GM18867 (cell line): ENCODE measurements around the gene EGR4.
"Not testable (repeated sequence)": the region's sequence is repeated elsewhere in the genome, so short reads cannot be mapped to it uniquely, and the experiment has no call there.

Experiments
- ATAC-seq: cut with Tn5 transposase; IDR thresholded peaks from one replicate; pipeline ENCODE4 v1.9.1; 2021; ENCODE audit warnings: mild to moderate bottlenecking, moderate library complexity; ENCODE audit not compliant: unreplicated experiment

EGR4 gene

GRCh38 chr2:73264332-73264606, 29.1 kb downstream of the EGR4 start:
- ATAC-seq: no peak

DNA sequence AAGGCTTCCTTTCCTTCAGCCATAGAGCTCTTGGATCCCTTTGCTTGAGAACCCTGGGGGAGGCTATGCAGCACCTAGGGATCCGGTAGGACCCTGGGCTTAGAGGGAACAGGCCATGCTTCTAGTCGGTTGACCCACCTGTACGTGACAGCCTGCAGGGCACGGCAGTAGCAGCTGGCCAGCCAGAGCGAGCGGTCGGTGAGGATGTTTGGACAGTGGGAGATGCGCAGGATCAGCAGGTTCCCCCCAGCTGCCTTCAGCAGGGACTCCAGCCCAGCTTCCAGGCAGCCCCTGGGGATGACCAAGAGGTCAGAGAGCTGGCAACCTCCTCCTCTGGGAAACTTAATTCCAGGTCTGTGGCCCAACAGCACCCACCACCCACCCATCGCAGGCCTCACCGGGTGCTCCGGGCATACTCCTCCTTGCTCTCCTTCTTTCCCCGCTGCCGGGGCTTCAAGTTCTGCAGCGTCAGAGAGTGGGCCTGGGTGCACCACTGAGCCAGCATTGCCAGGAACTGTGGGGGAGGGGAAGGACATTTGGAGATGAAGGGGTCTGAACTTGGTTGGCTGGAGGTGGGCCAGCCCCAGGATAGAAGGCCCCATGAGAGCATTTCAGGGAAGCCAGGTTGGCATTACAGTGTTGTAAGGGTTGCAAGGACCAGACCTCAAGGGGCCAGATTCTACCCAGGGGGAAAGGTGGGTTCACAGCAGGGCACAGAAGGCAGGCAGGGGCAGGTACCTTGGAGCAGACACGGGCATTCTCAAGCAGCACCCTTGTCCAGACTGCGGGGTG, 29.6 kb downstream of the EGR4 start:
- ATAC-seq: no peak

DNA sequence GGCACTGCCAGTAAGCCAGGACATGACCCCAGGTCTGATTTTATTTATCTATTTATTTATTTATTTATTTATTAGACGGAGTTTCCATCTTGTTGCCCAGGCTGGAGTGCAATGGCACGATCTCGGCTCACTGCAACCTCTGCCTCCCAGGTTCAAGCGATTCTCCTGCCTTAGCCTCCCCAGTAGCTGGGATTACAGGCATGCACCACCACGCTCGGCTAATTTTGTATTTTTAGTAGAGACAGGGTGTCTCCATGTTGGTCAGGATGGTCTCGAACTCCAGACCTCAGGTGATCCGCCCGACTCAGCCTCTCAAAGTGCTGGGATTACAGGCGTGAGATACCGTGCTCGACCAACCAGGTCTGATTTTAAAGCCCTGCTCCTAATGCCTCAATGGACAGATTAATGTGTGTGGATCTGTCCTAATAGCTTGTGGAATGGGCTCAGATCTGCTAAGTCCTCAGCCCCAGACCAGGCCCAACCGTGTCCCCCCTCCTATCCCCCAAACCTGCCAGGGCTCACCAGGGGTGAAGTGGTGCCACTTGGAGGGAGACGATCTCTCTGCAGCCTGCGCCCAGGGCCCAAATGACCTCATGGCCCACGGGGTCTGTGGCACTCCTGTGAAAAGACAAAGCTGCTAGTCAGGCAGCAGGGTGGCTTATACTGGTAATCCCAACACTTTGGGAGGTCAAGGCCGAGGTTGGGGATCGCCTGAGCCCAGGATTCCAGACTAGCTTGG, 30.5 kb downstream of the EGR4 start:
- ATAC-seq: not testable (repeated sequence)

GRCh38 chr2:73262108-73262651, 31.2 kb downstream of the EGR4 start:
- ATAC-seq: no peak

DNA sequence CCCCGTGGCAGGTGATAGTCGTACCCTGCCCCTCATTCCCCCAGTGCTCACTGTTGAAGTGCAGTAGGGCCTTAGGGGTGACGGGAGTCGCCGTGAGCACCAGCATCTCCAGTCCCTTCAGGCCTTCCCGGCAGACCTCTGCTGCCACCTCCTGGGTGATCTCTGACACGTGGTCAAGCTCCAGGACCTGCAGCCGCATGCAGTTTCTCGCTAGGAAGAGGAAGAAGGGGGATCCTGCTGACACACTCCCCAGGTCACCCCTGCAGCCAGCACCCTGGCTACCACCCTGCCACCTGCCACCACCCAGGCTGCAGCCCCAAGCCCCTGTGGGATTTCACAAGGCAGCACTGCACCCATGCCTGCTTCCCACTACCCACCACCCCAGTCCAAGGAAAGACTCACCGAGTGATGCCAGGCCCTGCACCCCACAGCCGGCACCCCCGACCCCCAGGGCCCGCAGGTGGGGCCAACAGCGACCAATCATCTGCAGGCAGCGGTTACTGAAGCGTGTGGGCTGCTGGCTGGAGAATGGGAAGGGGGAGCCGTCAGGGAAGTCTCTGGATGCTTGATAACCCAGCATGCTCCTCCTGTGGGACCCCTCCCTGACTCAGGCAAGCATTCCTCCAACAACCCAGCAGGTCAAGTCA, 32.9 kb downstream of the EGR4 start:
- no peak for ATAC-seq

DNA sequence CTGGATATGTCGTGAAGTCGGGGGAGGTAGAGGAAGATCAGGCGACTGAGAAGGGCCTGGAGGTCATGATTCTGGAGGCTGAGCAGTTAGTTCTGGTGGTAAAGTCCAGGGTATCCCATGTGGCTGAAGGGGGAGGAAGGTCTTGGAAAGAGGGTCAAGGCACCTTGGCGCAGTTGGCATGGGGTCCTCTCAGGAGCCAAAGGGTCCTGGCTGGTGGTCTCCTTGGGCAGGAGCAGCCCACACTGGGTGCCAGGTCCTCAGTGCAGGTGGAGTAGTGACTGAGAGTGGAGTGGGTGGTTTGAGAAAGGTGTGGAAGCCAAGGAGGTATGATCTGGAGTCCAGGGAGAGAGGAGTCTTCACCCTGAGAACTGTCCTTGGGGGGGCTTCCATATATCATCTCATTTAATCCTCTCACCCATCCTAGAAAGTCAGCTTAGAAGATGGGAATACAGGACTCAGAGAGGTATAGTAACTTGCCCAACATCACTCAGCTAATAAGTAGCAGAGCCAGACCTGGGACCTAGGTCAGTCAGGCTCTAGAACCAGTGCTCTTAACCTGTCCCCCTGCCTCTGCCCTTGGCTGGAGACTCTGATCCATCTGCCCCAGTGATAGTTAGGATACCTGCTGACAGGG, 33.5 kb downstream of the EGR4 start:
- ATAC-seq: no peak

DNA sequence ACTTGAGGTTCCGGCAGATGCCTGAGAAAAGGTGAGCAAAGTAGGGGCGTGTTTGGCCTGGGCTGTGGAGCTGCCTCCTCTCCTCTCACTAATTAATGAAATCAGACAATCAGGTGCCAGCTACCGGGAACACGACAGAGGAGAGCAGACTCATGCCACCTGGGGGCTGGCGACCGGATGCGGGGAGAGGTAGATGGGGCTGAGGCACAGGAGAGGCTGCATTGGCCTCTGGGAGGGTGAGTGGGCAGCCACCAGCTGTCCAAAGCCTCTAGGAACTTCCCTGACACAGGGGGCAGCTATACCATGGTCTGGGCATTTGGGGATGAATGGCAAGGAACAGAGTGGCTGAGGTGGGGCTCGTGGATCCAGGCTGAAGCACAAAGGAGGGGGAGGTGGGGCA, 34.1 kb downstream of the EGR4 start:
- ATAC-seq: no peak

DNA sequence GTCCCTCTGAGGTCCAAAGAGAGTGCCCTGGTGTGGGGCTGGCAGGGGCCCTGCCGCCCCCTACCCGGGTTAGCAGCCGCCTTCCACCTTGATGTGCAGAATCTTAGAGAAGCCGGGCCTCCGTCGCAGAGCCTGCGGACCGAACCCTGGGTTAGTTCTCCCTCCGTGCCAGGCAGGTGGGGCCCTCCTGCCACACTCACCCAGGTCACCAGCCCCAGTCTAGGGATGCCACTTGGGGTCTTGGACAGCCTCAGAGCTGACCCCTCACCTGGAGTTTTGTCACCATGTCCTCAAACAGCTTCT, 34.5 kb downstream of the EGR4 start:
- no peak for ATAC-seq

GRCh38 chr2:73258186-73258912, 35.0 kb downstream of the EGR4 start:
- ATAC-seq: no peak

DNA sequence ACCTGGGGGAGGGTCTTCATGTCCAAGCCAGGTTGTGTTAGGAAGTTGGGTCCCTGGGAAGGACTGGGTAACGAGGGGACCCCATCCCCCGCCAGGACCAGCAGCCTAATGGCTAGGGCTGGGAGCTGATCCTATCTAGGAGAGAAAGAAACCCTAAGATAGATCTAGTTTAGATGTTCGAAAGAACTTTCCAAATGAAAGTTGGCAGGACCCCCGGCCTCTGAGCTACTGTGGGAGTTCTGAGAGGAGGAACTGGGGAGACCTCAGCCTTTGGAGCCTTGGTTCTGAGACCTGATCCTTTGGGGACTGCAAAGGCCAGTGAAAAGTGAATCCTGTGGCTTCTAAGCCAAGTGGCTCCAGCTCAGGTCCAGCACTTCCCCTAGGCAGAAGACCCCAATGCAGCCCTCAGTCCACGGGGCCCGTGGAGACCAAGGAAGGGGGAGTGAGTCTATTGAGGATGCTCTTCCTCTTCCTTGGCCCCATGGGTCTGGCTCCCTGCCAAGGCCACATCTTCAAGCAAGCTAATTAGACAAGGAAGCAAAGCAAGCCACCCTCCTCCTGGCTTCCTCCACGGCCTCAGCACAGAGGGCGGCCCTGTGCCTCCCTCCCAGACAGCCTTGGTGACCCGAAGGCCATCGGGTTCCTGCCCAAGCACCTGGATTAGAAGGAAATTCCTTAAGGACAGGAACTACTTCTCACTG, 35.8 kb downstream of the EGR4 start:
- ATAC-seq: no peak

DNA sequence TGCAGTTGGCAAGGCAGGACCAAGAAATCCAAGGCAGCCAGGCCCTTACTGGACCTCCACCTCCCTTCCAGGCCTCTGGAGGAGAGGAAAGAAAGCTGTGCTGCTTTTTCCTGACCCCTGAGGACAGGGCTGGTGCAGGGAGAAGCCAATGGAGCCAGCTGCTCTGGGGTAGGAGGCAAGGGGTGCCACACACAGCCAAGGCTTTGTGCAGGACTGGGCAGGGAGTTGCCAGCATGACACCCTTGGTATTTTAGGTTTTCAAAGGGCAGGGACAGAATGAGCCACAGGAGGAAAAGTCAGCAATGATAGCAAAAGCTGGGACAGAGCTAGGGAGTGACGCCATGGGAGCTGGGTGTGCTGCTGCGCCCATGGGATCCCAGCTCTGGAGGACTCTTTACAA, 36.3 kb downstream of the EGR4 start:
- no peak for ATAC-seq

DNA sequence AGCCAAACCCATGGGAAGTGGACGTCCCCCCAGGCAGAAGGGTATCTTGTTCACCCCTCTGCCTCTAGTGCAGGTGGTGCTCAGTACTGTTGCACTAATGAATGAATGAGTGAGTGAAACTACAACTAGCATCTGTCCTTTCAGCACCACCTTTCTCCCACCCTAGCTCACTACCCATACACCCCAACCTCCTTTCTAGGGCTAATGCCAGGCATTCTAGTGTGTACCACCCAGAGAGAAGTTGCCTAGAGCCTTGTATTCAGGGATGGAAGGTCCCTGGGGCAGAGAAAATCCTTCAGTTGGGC, 36.8 kb downstream of the EGR4 start:
- ATAC-seq: no peak

- ATAC-seq: no peak
Observed at GRCh38 chr2:73255907-73256617, 37.3 kb downstream of the EGR4 start.

GRCh38 chr2:73255007-73255644, 38.2 kb downstream of the EGR4 start:
- no peak for ATAC-seq

DNA sequence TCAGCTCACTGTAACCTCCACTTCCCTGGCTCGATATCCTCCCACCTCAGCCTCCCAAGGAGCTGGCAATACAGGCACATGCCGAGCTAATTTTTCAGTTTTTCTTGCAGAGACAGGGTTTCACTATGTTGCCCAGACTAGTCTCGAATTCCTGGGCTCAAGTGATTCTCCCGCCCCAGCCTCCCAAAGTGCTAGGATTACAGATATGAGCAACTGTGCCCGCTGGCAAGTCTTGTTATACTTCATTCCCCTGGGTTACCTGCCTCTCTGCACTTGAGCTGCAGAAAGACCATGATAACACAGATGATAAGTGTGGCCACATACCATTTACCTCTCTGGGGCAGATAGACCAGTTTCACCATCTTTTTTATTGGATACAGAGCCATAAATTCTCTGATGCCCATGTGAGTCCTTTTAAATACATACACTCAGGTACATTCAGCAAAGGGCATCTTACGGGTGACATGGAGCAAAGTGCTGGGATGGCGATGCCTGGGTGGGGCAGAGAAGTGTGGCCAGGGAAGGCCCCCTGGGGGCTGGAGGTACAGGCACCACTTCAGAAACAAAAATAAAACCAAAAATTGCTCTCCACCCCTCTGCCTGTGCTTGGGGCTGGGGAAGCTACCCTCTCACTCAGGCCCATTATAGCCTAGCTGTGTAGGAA, 38.9 kb downstream of the EGR4 start:
- no peak for ATAC-seq

- ATAC-seq: no peak
Observed at GRCh38 chr2:73253901-73254300, 39.4 kb downstream of the EGR4 start.

- ATAC-seq: no peak
Observed at GRCh38 chr2:73253400-73253799, 39.9 kb downstream of the EGR4 start.

DNA sequence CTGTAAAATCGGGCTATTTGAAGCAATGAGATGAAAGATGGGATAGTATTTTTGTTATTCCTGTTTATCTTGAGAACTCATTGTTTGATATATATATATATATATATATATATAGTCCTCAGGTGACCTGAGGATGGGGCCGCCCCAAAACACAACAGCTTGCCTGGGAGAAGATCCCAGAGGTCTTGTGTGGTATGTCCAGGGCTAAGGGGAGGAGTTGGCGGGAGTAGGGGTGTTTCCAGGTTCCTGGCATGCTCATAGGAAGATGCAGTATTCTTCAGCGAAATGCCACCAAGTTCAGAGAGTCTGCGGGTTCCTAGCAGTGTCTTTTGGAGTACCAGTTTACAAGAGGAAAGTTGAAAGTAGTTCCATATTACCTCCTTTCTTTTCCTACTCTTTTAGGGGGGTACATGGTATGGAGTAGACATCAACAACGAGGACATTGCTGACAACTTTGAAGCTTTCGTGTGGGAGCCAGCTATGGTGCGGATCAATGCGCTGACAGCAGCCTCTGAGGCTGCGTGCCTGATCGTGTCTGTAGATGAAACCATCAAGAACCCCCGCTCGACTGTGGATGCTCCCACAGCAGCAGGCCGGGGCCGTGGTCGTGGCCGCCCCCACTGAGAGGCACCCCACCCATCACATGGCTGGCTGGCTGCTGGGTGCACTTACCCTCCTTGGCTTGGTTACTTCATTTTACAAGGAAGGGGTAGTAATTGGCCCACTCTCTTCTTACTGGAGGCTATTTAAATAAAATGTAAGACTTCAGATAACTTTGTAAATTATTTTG, 40.9 kb downstream of the EGR4 start:
- no peak for ATAC-seq
